Body of pancreas (tissue), 4 donors: ENCODE data around the gene PSD.

Source experiments
- POLR2A ChIP-seq, 3 donors: fragments of 450-650 bp; IDR thresholded peaks; one replicate each; pipeline ENCODE4 v1.6.1; 2016; ENCODE audit warnings: antibody characterized with exemption in 3 of 3, mild to moderate bottlenecking in 2 of 3
- TF ChIP-seq, protein P1 (sequence below), 7 experiments: fragments of 450-650 bp in 4 of 7; fragments of 200-600 bp in 3 of 7; sonication (generic) in 3 of 7; IDR thresholded peaks; one replicate each; pipeline ENCODE4 v1.5.1; 2016 to 2019; ENCODE audit warnings: antibody characterized with exemption in 7 of 7

- TF ChIP-seq, protein P1, sequence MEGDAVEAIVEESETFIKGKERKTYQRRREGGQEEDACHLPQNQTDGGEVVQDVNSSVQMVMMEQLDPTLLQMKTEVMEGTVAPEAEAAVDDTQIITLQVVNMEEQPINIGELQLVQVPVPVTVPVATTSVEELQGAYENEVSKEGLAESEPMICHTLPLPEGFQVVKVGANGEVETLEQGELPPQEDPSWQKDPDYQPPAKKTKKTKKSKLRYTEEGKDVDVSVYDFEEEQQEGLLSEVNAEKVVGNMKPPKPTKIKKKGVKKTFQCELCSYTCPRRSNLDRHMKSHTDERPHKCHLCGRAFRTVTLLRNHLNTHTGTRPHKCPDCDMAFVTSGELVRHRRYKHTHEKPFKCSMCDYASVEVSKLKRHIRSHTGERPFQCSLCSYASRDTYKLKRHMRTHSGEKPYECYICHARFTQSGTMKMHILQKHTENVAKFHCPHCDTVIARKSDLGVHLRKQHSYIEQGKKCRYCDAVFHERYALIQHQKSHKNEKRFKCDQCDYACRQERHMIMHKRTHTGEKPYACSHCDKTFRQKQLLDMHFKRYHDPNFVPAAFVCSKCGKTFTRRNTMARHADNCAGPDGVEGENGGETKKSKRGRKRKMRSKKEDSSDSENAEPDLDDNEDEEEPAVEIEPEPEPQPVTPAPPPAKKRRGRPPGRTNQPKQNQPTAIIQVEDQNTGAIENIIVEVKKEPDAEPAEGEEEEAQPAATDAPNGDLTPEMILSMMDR (IDR thresholded peaks at IDR 0.05), result no peak
- TF ChIP-seq POLR2A (IDR thresholded peaks at IDR 0.05), result no peak
These were observed 21.8 kb downstream of the PSD start for GRCh38 chr10:102396730-102397151.
